Measurements from ENCODE around the gene DGKE.

Gene DGKE

GRCh38 chr17:56815711-56816110 lies 18.2 kb upstream of the DGKE start:
- no peak for DNase-seq

- DNase-seq = no peak
Measured at GRCh38 chr17:56817066-56817465, 16.9 kb upstream of the DGKE start.

DNA sequence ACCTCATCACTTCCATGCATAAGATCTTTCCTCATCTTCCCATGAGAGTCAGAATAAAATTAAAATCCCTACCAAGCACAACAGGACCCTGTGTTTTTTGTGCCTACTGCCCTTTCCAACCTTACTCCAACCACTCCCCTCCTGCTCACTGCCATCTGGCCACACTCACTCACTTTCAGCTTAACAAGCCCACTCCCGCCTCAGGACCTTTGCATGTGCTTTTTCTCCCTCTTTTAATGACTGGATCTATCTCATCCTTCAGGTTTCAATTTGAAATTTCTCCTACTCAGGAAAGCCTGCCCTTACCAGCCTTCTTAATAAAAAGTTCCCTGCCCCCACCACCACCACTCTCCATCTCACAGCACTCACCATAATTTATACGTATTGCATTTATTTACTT lies 14.9 kb upstream of the DGKE start:
- no peak for DNase-seq

DNA sequence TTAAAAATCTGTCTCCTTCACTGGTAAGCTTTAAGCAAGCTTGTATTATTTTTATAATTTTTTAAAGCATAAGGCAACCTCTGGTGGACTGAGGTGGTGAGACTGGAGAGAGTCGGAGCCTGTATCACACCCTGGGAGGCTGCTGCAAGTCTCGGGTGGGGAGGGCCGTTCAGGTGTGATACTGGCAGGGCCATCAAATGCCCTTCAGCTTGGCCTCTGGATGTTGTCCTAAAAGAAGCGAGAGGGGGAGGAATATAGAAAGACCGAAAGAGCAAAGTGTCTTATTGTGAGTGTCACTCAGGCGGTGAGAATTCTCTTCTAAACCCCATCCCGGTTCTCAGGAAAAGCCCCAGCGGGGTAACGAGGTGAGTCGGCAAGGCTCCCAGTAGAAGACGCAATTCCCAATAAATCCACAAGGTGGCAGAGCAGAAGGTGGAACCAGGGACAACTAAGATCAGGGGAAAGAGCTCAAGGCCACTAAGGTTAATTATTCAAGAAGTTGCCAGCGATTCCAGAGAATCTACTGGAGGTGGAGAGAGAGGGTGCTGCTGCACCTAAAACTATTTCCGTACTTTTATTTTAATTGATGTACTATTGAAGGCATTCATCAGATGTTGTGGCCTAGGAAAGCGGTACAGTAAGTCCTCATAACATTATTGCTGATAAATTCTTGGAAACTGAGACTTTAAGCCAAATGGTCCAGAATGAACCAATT lies 14.4 kb upstream of the DGKE start:
- peak; percentile 80 to 88 (median 82) for DNase-seq

- DNase-seq = no peak
Measured at GRCh38 chr17:56820207-56820606, 13.7 kb upstream of the DGKE start.

DNA sequence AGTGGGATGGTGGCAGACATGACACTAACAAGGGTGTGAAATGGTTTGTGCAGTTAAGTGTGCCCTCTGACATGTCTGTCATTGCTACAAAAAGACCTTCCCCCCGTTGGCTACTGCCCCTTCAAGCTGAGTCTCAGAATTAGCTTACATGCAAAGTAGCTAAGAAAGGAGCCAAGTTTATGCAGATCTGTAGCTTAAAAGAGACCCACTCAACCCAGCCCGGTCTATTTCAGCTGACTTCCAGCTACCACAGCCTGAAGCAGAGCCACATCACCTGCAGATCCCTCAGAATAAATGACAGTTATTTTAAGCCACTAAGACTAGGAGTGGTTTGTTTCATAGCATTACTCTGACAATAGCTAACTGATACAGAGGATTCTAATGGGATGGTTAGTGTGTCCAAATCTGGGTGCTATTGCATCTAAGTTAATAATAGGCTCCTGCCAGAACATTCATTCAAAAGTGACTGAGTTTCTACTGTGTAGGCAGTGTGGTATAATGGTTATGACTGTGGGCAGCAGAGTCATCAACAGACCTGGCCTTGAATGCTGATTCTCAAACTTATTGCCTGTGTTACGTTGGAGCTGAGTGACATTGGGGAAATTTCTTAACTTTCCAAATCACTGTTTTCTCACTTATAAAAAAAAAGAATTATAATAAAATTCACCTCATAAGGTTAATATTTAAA lies 12.0 kb upstream of the DGKE start:
- DNase-seq = no peak

DNA sequence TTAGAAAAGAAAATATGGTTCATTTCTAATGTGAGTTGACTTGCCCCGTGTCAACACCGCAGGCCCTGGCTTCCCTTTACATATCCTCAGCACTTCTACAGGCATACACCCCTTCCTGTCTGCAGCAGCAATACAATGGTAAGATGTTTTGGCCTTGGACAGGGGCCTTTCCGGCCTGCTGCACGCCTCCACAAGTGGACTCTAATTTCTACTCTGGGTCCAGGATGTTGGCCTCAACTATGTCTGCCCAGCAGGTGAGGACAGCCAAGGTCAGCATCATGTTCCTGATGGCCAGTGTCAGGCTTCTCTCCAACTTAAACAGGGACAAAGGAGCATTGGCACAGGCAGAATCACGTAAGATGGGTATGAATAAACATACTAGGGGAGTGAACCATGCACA lies 11.2 kb upstream of the DGKE start:
- no peak for DNase-seq

GRCh38 chr17:56823848-56824247 lies 10.1 kb upstream of the DGKE start:
- no peak for DNase-seq

GRCh38 chr17:56824503-56824902 lies 9.4 kb upstream of the DGKE start:
- DNase-seq = no peak

- DNase-seq = no peak
Measured at GRCh38 chr17:56826611-56827414, 7.1 kb upstream of the DGKE start.

DNA sequence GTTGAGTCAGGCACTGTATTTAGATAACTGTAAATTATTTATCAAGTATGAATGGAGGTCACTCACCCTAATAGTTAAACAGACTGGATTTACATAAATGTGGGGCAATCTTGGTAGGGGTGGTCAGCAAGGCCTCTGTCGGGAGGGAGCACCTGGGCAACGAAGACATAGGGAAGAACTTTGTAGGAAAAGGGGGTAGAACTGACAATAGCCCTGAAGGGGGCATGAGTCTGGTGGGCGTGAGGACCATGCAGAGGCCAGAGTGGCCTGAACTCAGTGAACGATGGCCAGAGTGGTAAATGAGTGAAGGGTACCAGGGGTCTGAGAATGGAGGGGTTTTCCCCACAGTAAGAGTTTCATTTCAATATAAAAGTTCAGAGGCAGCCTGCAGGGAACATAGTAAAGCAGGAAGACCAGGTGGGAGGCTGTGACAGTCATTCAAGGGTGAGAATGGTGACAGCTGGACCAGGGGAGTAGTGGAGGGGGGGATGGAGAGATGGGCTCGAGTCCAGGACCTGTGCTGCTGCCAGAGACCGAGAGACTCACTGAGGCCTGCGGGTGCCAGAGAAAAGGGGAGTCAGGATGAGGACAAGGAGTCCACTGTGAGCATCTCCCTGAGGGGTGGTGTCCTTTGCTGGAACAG lies 3.1 kb upstream of the DGKE start:
- no peak for DNase-seq

- no peak for DNase-seq
Measured at GRCh38 chr17:56831369-56832095, 2.4 kb upstream of the DGKE start.

DNA sequence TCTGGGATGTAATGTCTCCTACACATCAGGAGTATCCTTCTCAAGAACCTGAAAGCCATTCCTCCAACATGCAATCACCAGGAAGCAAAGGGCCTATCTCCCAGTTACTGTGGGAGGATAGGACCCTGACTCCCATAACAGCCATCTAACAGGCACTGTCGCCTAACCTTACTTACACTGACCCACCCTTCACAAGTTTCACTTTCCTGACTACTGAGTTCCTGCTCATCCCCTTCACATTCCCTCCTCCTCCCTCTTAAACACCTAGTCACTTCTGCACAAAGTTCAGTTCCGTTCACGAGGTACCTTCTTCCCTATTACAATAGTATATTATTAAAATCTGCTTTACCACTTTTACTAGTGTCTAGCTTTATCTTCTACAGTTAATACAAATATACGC lies 1.5 kb upstream of the DGKE start:
- peak in 2 of 4 experiments; percentile 13 to 23 for DNase-seq

DNA sequence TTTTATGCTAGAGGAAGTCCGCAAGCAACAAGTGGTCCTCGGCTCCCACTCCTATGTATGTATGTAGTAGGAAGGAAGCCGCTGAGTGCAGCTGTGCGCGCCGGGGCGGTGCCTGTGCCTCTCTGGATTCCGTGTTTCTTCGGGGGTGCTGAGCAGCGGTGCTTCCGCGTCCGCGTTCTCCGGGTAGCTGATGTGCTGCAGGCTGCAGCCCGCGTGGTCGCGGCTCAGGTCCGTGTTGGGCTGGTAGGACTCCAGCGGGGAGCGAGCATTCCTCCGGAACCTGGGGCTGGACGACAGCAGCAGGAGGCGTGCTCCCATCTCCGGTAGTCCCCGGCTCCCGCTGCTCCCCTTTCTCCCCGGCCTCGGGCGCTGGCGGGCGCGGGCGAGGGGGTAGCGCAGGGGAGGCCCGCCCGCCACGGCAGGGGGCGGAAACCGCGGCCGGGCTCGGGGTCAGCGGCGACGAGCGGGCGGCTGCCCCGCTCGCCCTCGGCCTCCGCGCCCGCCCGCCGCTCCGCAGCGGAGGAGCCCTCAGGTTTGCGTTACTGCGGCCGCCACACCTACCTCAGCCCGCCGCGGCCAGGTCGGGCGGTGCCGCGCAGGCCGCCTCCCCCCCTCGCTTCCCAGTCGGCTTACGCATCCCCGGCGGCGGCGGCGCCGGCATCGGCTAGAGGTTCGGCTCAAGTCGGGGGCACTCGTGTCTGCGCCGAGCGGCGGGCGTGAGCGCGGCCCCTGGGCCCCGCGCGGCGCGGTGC lies 718 bp upstream of the DGKE start:
- DNase-seq = peak; percentile 46 to 85 (median 72)

- DNase-seq = peak; percentile 5 to 48 (median 26)
Measured at GRCh38 chr17:56834380-56835263, 671 bp downstream of the DGKE start.

DNA sequence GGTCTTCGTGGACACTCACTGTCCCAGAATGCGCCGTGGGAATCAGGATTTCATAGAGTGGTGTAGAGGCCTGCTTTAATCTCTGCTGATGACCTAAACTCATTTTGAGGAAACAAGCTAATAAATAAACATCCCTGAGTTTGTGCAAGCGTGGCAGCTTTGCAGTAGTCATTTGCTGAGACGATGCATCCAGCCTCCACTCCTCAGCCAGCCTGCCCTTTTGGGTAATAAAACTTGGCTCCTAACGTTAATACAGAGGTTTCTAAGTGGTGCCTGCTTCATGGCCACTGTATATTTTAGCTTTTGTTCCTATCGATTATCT lies 1.3 kb downstream of the DGKE start:
- peak; percentile 36 to 77 (median 61) for DNase-seq

DNA sequence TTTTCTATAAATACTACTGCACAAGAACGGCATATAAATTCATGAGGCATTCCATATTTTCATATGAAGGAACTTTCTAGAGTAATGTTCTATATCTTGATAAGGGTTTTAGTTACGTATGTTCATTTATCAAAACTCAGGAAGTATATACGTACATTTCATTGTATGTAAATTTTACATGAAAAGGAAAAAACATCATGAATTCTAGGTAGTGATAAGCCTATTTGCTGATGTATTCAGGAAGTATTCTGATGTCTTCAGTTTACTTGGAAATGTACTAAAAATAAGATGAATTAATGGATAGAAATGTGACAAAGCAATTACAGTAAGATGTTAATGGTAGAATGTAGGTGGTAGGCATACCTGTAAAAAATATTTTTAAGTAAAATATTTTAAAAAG lies 4.7 kb downstream of the DGKE start:
- no peak for DNase-seq

- DNase-seq = no peak
Measured at GRCh38 chr17:56842577-56842976, 8.6 kb downstream of the DGKE start.

DNA sequence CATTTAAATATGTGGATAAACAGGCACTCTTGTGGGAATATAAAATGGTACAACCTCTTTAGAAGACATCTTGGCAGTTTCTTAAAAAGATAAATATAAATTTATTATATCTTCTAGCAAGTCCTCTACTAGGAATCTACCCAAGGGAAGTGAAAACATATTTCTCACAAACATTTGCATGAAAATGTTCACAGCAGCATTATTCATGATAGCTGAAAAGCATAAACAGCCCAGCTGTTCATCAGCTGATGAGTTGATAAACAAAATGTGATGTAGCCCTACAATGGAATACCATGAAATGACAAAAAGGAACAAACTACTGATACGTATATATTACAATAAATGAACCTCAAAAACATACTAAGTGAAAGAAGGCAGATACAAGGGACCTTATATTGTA lies 12.0 kb downstream of the DGKE start:
- DNase-seq = no peak

GRCh38 chr17:56847106-56847505 lies 13.2 kb downstream of the DGKE start:
- DNase-seq = no peak

DNA sequence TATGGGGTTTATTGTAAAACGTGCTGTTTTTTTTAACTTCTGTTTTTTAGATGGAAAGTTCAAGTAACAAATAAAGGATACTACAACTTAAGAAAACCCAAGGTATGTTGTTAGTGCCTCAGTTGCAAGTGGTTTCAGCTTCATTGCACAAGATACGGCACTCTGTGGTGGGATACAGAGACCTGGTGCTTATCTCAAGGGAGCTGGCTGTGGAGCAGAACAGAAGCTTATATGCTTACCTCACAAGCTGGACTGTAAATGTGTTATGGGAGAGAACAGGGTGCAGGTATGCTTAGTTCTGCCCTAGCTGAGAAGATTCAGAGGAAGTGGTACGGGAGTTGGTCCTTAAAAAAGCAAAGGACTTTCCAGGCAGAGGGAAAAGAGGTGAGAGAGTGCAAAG lies 15.2 kb downstream of the DGKE start:
- DNase-seq = no peak

All from suppressor macrophage (primary cell).